K562 (cell line): Measurements from ENCODE around the gene GUCA1A. TPM values are rescaled to one million over a fixed set of nuclear protein-coding genes. Genes with fewer than 3 reads are reported as not detected.

Source experiments
- CREBBP ChIP-seq: IDR thresholded peaks from one replicate; pipeline ENCODE4 v1.6.1; 2012; ENCODE audit warnings: low read depth, mild to moderate bottlenecking, control low read depth, inconsistent platforms, low read length
- ETV6 ChIP-seq, 3 experiments: fragments of 150-350 bp in 1 of 3; sonication (generic) in 1 of 3; formaldehyde crosslinking in 1 of 3; IDR thresholded peaks; 2 replicates each; pipeline versions ENCODE4 v1.6.1 to v1.8.0; 2014 to 2022; ENCODE audit warnings: borderline replicate concordance in 2 of 3, low read depth in 2 of 3, antibody characterized with exemption in 1 of 3, low read length in 1 of 3, mild to moderate bottlenecking in 1 of 3, missing genetic modification reagents in 1 of 3
- HOMEZ ChIP-seq: fragments of 250-450 bp; sonication (Bioruptor Pico); IDR thresholded peaks from 2 replicates; pipeline ENCODE4 v1.4.0; 2020; ENCODE audit warnings: mild to moderate bottlenecking, moderate library complexity
- JUN ChIP-seq, 2 experiments: sonication (generic) in 1 of 2; formaldehyde crosslinking in 1 of 2; IDR thresholded peaks; 2 replicates each; pipeline versions ENCODE4 v1.6.1 to v1.8.0; 2012 to 2022; ENCODE audit warnings: borderline replicate concordance in 2 of 2, mild to moderate bottlenecking in 2 of 2, improper control_type of control experiment in 1 of 2, low read depth in 1 of 2, low read length in 1 of 2, missing genetic modification reagents in 1 of 2
- KDM4B ChIP-seq, 2 experiments: fragments of 450-650 bp in 1 of 2; sonication (generic) in 1 of 2; IDR thresholded peaks; 2 replicates each; pipeline ENCODE4 v1.6.1; 2016 to 2017; ENCODE audit warnings: borderline replicate concordance in 2 of 2, antibody characterized with exemption in 1 of 2, low read depth in 1 of 2, mild to moderate bottlenecking in 1 of 2
- MCM2 ChIP-seq: fragments of 450-650 bp; IDR thresholded peaks from 2 replicates; pipeline ENCODE4 v1.6.1; 2017; ENCODE audit warnings: low read depth, mild to moderate bottlenecking
- NFIC ChIP-seq: fragments of 450-650 bp; IDR thresholded peaks from 2 replicates; pipeline ENCODE4 v1.6.1; 2017; ENCODE audit warnings: mild to moderate bottlenecking, inconsistent platforms
- NR4A1 ChIP-seq, 2 experiments: fragments of 250-450 bp in 1 of 2; fragments of 450-650 bp in 1 of 2; sonication (Bioruptor Pico) in 1 of 2; IDR thresholded peaks; 2 replicates each; pipeline versions ENCODE4 v1.4.0 to v1.6.1; 2016 to 2020; ENCODE audit warnings: mild to moderate bottlenecking in 2 of 2, missing compliant biosample characterization in 1 of 2, missing genetic modification characterization in 1 of 2, moderate library complexity in 1 of 2
- POLR2A ChIP-seq: fragments of 450-650 bp; conservative IDR thresholded peaks from 2 replicates; pipeline ENCODE4 v1.6.1; 2016
- RBBP5 ChIP-seq: fragments of 200-600 bp; sonication (generic); IDR thresholded peaks from 2 replicates; pipeline ENCODE4 v1.6.1; 2012; ENCODE audit warnings: borderline replicate concordance, mild to moderate bottlenecking, low read length, control low read depth, inconsistent platforms; ENCODE audit not compliant: insufficient read depth, poor library complexity, severe bottlenecking
- THAP12 ChIP-seq: fragments of 250-450 bp; sonication (Bioruptor Pico); IDR thresholded peaks from 2 replicates; pipeline ENCODE4 v1.9.0; 2021; ENCODE audit warnings: mild to moderate bottlenecking, inconsistent platforms
- polyA plus RNA-seq, 8 experiments: library from polyadenylated mRNA; depleted of rRNA in 4 of 8; stranded (reverse) in 5 of 8; unstranded in 3 of 8; fragments of >200 nt; fragmentation: Nextera tagmentation in 2 of 8; fragmentation: Illumina TruSeq in 1 of 8; extraction: Ambion mirVana in 2 of 8; extraction: Trizol in 1 of 8; gene quantifications; 2 replicates each; pipeline versions ENCODE4 v1.2.1 to v1.2.3, GENCODE V29; 2011 to 2014; ENCODE audit warnings: inconsistent platforms in 1 of 8, missing spikeins in 1 of 8
- total RNA-seq, 7 experiments: library from RNA; depleted of rRNA in 6 of 7; stranded (reverse); fragments of >200 nt in 6 of 7; fragmentation: Illumina TruSeq in 2 of 7; extraction: Trizol in 2 of 7; gene quantifications; 2 replicates each; pipeline versions ENCODE4 v1.2.1 to v1.2.3, GENCODE V29; 2011 to 2021; ENCODE audit warnings: low replicate concordance in 1 of 7
- TF ChIP-seq, protein P1 (sequence below): fragments of 450-650 bp; formaldehyde crosslinking; IDR thresholded peaks from 2 replicates; pipeline ENCODE4 v1.4.0; 2022; ENCODE audit warnings: missing genetic modification characterization
- TF ChIP-seq, protein P2 (sequence below), 2 experiments: fragments of 450-650 bp; conservative IDR thresholded peaks; 2 replicates each; pipeline ENCODE4 v1.6.1; 2017; ENCODE audit warnings: mild to moderate bottlenecking in 2 of 2, moderate library complexity in 2 of 2
- TF ChIP-seq, protein P3 (sequence below): fragments of 450-650 bp; IDR thresholded peaks from 2 replicates; pipeline ENCODE4 v1.6.1; 2016; ENCODE audit warnings: missing biosample characterization, missing genetic modification characterization

Gene GUCA1A
- total and polyA plus RNA-seq, 9 of the 15 experiments (the other 6 are each of a cell fraction or from before 2014, with no cell fraction given) = not detected

DNA sequence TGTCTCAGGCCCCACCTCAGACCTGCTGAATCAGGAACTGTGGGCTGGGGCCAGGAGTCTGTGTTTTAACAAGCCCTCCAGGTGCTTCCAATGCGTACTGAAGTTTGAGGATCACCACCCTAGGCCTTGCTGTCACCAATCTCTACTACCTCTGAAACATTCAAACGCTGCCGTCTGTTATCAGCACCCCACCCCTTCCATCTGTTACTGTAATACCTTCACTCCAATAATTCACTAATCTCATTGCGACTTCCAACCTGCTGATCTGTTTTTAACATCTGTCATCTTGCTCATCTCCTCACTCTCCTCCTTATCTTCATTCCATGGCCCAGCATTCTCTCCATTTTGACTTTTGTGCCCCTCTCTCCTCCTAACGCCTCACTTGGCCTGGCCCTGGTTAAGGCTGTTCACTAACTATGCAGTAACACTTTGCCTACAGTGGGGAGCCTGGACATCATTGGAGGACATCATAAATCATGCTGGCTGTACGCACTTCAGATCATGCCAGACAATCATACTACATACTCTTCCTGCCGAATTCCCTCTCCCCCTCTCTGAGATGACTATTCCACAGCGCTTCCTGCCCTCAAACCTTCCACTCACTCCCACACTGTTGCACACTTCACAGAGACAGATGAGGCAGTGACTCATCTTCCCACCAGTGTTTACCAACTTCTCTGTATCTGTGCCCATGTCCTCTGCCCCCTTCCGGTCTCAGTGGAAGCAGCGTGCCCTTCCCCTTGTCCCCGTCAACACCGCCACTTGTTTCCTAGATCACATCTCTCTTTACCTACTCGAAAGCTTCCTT, 24.6 kb downstream of the GUCA1A start (continued):
- TF ChIP-seq, protein P1, sequence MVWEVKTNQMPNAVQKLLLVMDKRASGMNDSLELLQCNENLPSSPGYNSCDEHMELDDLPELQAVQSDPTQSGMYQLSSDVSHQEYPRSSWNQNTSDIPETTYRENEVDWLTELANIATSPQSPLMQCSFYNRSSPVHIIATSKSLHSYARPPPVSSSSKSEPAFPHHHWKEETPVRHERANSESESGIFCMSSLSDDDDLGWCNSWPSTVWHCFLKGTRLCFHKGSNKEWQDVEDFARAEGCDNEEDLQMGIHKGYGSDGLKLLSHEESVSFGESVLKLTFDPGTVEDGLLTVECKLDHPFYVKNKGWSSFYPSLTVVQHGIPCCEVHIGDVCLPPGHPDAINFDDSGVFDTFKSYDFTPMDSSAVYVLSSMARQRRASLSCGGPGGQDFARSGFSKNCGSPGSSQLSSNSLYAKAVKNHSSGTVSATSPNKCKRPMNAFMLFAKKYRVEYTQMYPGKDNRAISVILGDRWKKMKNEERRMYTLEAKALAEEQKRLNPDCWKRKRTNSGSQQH (CRISPR knock-in tag) = peak; percentile 78
- TF ChIP-seq, protein P2, sequence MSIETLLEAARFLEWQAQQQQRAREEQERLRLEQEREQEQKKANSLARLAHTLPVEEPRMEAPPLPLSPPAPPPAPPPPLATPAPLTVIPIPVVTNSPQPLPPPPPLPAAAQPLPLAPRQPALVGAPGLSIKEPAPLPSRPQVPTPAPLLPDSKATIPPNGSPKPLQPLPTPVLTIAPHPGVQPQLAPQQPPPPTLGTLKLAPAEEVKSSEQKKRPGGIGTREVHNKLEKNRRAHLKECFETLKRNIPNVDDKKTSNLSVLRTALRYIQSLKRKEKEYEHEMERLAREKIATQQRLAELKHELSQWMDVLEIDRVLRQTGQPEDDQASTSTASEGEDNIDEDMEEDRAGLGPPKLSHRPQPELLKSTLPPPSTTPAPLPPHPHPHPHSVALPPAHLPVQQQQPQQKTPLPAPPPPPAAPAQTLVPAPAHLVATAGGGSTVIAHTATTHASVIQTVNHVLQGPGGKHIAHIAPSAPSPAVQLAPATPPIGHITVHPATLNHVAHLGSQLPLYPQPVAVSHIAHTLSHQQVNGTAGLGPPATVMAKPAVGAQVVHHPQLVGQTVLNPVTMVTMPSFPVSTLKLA (conservative IDR thresholded peaks at IDR 0.05) = peak in 1 of 2 experiments; percentile 81; a peak in 2 of 4 replicates
- TF ChIP-seq ETV6 (IDR thresholded peaks at IDR 0.05; ENCODE audit: borderline replicate concordance in 1 of 2, low read depth in 2 of 2, low read length in 1 of 2) (peak; percentile 67 to 80; a peak in 2 of 4 replicates), ETV6 (CRISPR knock-in tag; IDR thresholded peaks at IDR 0.05; ENCODE audit: borderline replicate concordance) (no peak), RBBP5 (peak; percentile 71), POLR2A (peak; percentile 48), CREBBP (no peak), KDM4B (IDR thresholded peaks at IDR 0.05; ENCODE audit: borderline replicate concordance in 2 of 2, low read depth in 1 of 2) (no peak; a peak in 1 of 4 replicates), THAP12 (CRISPR knock-in tag) (no peak; the same call in 1 of the 2 replicates), JUN (IDR thresholded peaks at IDR 0.05; ENCODE audit: borderline replicate concordance, low read depth, low read length) (peak; percentile 92), JUN (CRISPR knock-in tag; IDR thresholded peaks at IDR 0.05; ENCODE audit: borderline replicate concordance) (no peak; the same call in 1 of the 2 replicates), MCM2 (no peak), NFIC (peak; percentile 98), NR4A1 (CRISPR knock-in tag; IDR thresholded peaks at IDR 0.05) (no peak), NR4A1 (tag; IDR thresholded peaks at IDR 0.05) (peak; percentile 92), HOMEZ (CRISPR knock-in tag) (no peak)
- TF ChIP-seq, protein P3, sequence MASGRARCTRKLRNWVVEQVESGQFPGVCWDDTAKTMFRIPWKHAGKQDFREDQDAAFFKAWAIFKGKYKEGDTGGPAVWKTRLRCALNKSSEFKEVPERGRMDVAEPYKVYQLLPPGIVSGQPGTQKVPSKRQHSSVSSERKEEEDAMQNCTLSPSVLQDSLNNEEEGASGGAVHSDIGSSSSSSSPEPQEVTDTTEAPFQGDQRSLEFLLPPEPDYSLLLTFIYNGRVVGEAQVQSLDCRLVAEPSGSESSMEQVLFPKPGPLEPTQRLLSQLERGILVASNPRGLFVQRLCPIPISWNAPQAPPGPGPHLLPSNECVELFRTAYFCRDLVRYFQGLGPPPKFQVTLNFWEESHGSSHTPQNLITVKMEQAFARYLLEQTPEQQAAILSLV (tag) = peak; percentile 57
